ENCODE results near the gene OR10K2. TPM values are rescaled to one million over a fixed set of nuclear protein-coding genes. Genes with fewer than 3 reads are reported as not detected.

The OR10K2 gene
- total RNA-seq, 1 donor from 2014 or later: not detected

GRCh38 chr1:158417586-158417985, 8.5 kb downstream of the OR10K2 start:
- H3K27me3 ChIP-seq (ENCODE audit: control insufficient read depth in 3 of 3, insufficient read depth in 3 of 3, low read length in 3 of 3): no peaks in the 10 kb centered on the region
- no peak overlapping the region for H3K4me3 ChIP-seq (ENCODE audit: low read length in 3 of 3)
- H3K36me3 ChIP-seq (ENCODE audit: control insufficient read depth in 3 of 3, insufficient read depth in 3 of 3, low read length in 3 of 3): no peaks in the 10 kb centered on the region
- H3K27ac ChIP-seq (ENCODE audit: low read depth, low read length): no peak overlapping the region
- no peaks in the 10 kb centered on the region for H3K9me3 ChIP-seq (ENCODE audit: control insufficient read depth in 3 of 3, low read length in 3 of 3)
- no peaks in the 10 kb centered on the region for H3K4me1 ChIP-seq (ENCODE audit: control insufficient read depth in 3 of 3, insufficient read depth in 3 of 3, low read length in 3 of 3)
- H3K9ac ChIP-seq (ENCODE audit: low read depth in 1 of 3, low read length in 3 of 3): no peak overlapping the region

GRCh38 chr1:158414651-158415345, 11.2 kb downstream of the OR10K2 start:
- Histone ChIP-seq H3K27me3 (ENCODE audit: control insufficient read depth in 3 of 3, insufficient read depth in 3 of 3, low read length in 3 of 3) (no peaks in the 10 kb centered on the region), H3K36me3 (ENCODE audit: control insufficient read depth in 3 of 3, insufficient read depth in 3 of 3, low read length in 3 of 3) (no peaks in the 10 kb centered on the region), H3K4me1 (ENCODE audit: control insufficient read depth in 3 of 3, insufficient read depth in 3 of 3, low read length in 3 of 3) (no peaks in the 10 kb centered on the region), H3K4me3 (ENCODE audit: low read length in 3 of 3) (no peak overlapping the region), H3K9me3 (ENCODE audit: control insufficient read depth in 3 of 3, low read length in 3 of 3) (no peaks in the 10 kb centered on the region), H3K27ac (ENCODE audit: low read depth, low read length) (no peak overlapping the region), H3K9ac (ENCODE audit: low read depth in 1 of 3, low read length in 3 of 3) (no peak overlapping the region)

GRCh38 chr1:158407092-158407491, 18.9 kb downstream of the OR10K2 start:
- Histone ChIP-seq H3K36me3 (ENCODE audit: control insufficient read depth in 3 of 3, insufficient read depth in 3 of 3, low read length in 3 of 3) (no peaks in the 10 kb centered on the region), H3K27ac (ENCODE audit: low read depth, low read length) (no peak overlapping the region), H3K9me3 (ENCODE audit: control insufficient read depth in 3 of 3, low read length in 3 of 3) (no peaks in the 10 kb centered on the region), H3K4me3 (ENCODE audit: low read length in 3 of 3) (no peak overlapping the region), H3K4me1 (ENCODE audit: control insufficient read depth in 3 of 3, insufficient read depth in 3 of 3, low read length in 3 of 3) (no peaks in the 10 kb centered on the region), H3K9ac (ENCODE audit: low read depth in 1 of 3, low read length in 3 of 3) (no peak overlapping the region), H3K27me3 (ENCODE audit: control insufficient read depth in 3 of 3, insufficient read depth in 3 of 3, low read length in 3 of 3) (no peaks in the 10 kb centered on the region)

GRCh38 chr1:158400871-158401270, 25.2 kb downstream of the OR10K2 start:
- no peak overlapping the region for H3K27ac ChIP-seq (ENCODE audit: low read depth, low read length)
- no peaks in the 10 kb centered on the region for H3K4me1 ChIP-seq (ENCODE audit: control insufficient read depth in 3 of 3, insufficient read depth in 3 of 3, low read length in 3 of 3)
- peaks cover 0 to 3% (median 0%) of the 10 kb centered on the region in 3 donors for H3K27me3 ChIP-seq (ENCODE audit: control insufficient read depth in 3 of 3, insufficient read depth in 3 of 3, low read length in 3 of 3)
- H3K4me3 ChIP-seq (ENCODE audit: low read length in 3 of 3): no peak overlapping the region
- H3K9me3 ChIP-seq (ENCODE audit: control insufficient read depth in 3 of 3, low read length in 3 of 3): no peaks in the 10 kb centered on the region
- H3K36me3 ChIP-seq (ENCODE audit: control insufficient read depth in 3 of 3, insufficient read depth in 3 of 3, low read length in 3 of 3): no peaks in the 10 kb centered on the region
- no peak overlapping the region for H3K9ac ChIP-seq (ENCODE audit: low read depth in 1 of 3, low read length in 3 of 3)

- no peaks in the 10 kb centered on the region for H3K4me1 ChIP-seq (ENCODE audit: control insufficient read depth in 3 of 3, insufficient read depth in 3 of 3, low read length in 3 of 3)
- H3K4me3 ChIP-seq (ENCODE audit: low read length in 3 of 3): no peak within 1 kb of the TSS
- no peak within 1 kb of the TSS for H3K27ac ChIP-seq (ENCODE audit: low read depth, low read length)
- H3K27me3 ChIP-seq (ENCODE audit: control insufficient read depth in 3 of 3, insufficient read depth in 3 of 3, low read length in 3 of 3): peaks cover 0 to 3% (median 0%) of the 10 kb centered on the region in 3 donors
- no peaks in the 10 kb centered on the region for H3K9me3 ChIP-seq (ENCODE audit: control insufficient read depth in 3 of 3, low read length in 3 of 3)
- no peak within 1 kb of the TSS for H3K9ac ChIP-seq (ENCODE audit: low read depth in 1 of 3, low read length in 3 of 3)
- H3K36me3 ChIP-seq (ENCODE audit: control insufficient read depth in 3 of 3, insufficient read depth in 3 of 3, low read length in 3 of 3): no peaks in the 10 kb centered on the region
Observed at GRCh38 chr1:158398818-158399514, 27.1 kb downstream of the OR10K2 start, which contains the start of gene OR10T2. Gene OR10T2, minus strand, starts transcription at chr1:158399466. Its CDS starts 0 bp downstream, at chr1:158399466.

- Histone ChIP-seq H3K9me3 (ENCODE audit: control insufficient read depth in 3 of 3, low read length in 3 of 3) (no peaks in the 10 kb centered on the region), H3K27ac (ENCODE audit: low read depth, low read length) (no peak overlapping the region), H3K27me3 (ENCODE audit: control insufficient read depth in 3 of 3, insufficient read depth in 3 of 3, low read length in 3 of 3) (peaks cover 0 to 3% (median 0%) of the 10 kb centered on the region in 3 donors), H3K9ac (ENCODE audit: low read depth in 1 of 3, low read length in 3 of 3) (no peak overlapping the region), H3K4me1 (ENCODE audit: control insufficient read depth in 3 of 3, insufficient read depth in 3 of 3, low read length in 3 of 3) (no peaks in the 10 kb centered on the region), H3K36me3 (ENCODE audit: control insufficient read depth in 3 of 3, insufficient read depth in 3 of 3, low read length in 3 of 3) (no peaks in the 10 kb centered on the region), H3K4me3 (ENCODE audit: low read length in 3 of 3) (no peak overlapping the region)
Observed at GRCh38 chr1:158396646-158397045, 29.4 kb downstream of the OR10K2 start.

- no peak overlapping the region for H3K27ac ChIP-seq (ENCODE audit: low read depth, low read length)
- H3K27me3 ChIP-seq (ENCODE audit: control insufficient read depth in 3 of 3, insufficient read depth in 3 of 3, low read length in 3 of 3): no peaks in the 10 kb centered on the region
- no peaks in the 10 kb centered on the region for H3K36me3 ChIP-seq (ENCODE audit: control insufficient read depth in 3 of 3, insufficient read depth in 3 of 3, low read length in 3 of 3)
- no peak overlapping the region for H3K9ac ChIP-seq (ENCODE audit: low read depth in 1 of 3, low read length in 3 of 3)
- H3K4me1 ChIP-seq (ENCODE audit: control insufficient read depth in 3 of 3, insufficient read depth in 3 of 3, low read length in 3 of 3): no peaks in the 10 kb centered on the region
- no peaks in the 10 kb centered on the region for H3K9me3 ChIP-seq (ENCODE audit: control insufficient read depth in 3 of 3, low read length in 3 of 3)
- no peak overlapping the region for H3K4me3 ChIP-seq (ENCODE audit: low read length in 3 of 3)
Observed at GRCh38 chr1:158393476-158393875, 32.6 kb downstream of the OR10K2 start.

GRCh38 chr1:158391099-158391498, 34.9 kb downstream of the OR10K2 start:
- Histone ChIP-seq H3K27ac (ENCODE audit: low read depth, low read length) (no peak overlapping the region), H3K27me3 (ENCODE audit: control insufficient read depth in 3 of 3, insufficient read depth in 3 of 3, low read length in 3 of 3) (no peaks in the 10 kb centered on the region), H3K4me3 (ENCODE audit: low read length in 3 of 3) (no peak overlapping the region), H3K9me3 (ENCODE audit: control insufficient read depth in 3 of 3, low read length in 3 of 3) (no peaks in the 10 kb centered on the region), H3K9ac (ENCODE audit: low read depth in 1 of 3, low read length in 3 of 3) (no peak overlapping the region), H3K4me1 (ENCODE audit: control insufficient read depth in 3 of 3, insufficient read depth in 3 of 3, low read length in 3 of 3) (no peaks in the 10 kb centered on the region), H3K36me3 (ENCODE audit: control insufficient read depth in 3 of 3, insufficient read depth in 3 of 3, low read length in 3 of 3) (no peaks in the 10 kb centered on the region)

GRCh38 chr1:158390331-158390730, 35.7 kb downstream of the OR10K2 start:
- H3K36me3 ChIP-seq (ENCODE audit: control insufficient read depth in 3 of 3, insufficient read depth in 3 of 3, low read length in 3 of 3): no peaks in the 10 kb centered on the region
- H3K9ac ChIP-seq (ENCODE audit: low read depth in 1 of 3, low read length in 3 of 3): no peak overlapping the region
- H3K27ac ChIP-seq (ENCODE audit: low read depth, low read length): no peak overlapping the region
- H3K27me3 ChIP-seq (ENCODE audit: control insufficient read depth in 3 of 3, insufficient read depth in 3 of 3, low read length in 3 of 3): no peaks in the 10 kb centered on the region
- H3K9me3 ChIP-seq (ENCODE audit: control insufficient read depth in 3 of 3, low read length in 3 of 3): no peaks in the 10 kb centered on the region
- H3K4me1 ChIP-seq (ENCODE audit: control insufficient read depth in 3 of 3, insufficient read depth in 3 of 3, low read length in 3 of 3): no peaks in the 10 kb centered on the region
- H3K4me3 ChIP-seq (ENCODE audit: low read length in 3 of 3): no peak overlapping the region

- no peak overlapping the region for H3K4me3 ChIP-seq (ENCODE audit: low read length in 3 of 3)
- H3K4me1 ChIP-seq (ENCODE audit: control insufficient read depth in 3 of 3, insufficient read depth in 3 of 3, low read length in 3 of 3): no peaks in the 10 kb centered on the region
- H3K27me3 ChIP-seq (ENCODE audit: control insufficient read depth in 3 of 3, insufficient read depth in 3 of 3, low read length in 3 of 3): no peaks in the 10 kb centered on the region
- no peaks in the 10 kb centered on the region for H3K36me3 ChIP-seq (ENCODE audit: control insufficient read depth in 3 of 3, insufficient read depth in 3 of 3, low read length in 3 of 3)
- no peak overlapping the region for H3K27ac ChIP-seq (ENCODE audit: low read depth, low read length)
- H3K9me3 ChIP-seq (ENCODE audit: control insufficient read depth in 3 of 3, low read length in 3 of 3): peaks cover 0 to 9% (median 4%) of the 10 kb centered on the region in 3 donors
- H3K9ac ChIP-seq (ENCODE audit: low read depth in 1 of 3, low read length in 3 of 3): no peak overlapping the region
Observed at GRCh38 chr1:158374860-158375259, 51.2 kb downstream of the OR10K2 start.
